Stimulated activated naive CD4-positive, alpha-beta T cell treated with Interleukin-2 at 50 U/mL for 16 hours (primary cell): Measurements from ENCODE around the gene DACH2.

Experiments used
- DNase-seq: peaks from one replicate; lab custom pipeline; 2025; lab: John Stamatoyannopoulos, UW

Gene DACH2

DNA sequence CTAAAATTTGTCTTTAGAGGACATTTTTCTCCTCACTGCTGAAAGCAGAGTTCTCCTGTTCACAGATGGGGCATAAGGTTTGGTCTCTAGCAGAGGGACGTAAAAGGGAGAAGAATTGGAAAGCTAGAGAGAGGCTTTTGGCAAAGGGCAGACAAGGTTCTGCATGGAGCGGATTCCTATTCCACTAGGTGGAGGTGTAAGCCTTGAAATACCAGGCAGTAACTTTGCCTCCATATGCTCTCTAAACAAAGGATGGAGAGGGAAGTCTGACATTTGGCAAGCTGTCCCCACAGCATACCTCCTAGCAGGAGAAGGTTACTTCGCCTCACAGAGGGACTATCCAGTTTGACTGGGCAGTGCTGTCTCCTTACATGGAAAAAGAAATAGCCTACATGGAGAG, 174.7 kb downstream of the DACH2 start:
- no peak for DNase-seq

DNA sequence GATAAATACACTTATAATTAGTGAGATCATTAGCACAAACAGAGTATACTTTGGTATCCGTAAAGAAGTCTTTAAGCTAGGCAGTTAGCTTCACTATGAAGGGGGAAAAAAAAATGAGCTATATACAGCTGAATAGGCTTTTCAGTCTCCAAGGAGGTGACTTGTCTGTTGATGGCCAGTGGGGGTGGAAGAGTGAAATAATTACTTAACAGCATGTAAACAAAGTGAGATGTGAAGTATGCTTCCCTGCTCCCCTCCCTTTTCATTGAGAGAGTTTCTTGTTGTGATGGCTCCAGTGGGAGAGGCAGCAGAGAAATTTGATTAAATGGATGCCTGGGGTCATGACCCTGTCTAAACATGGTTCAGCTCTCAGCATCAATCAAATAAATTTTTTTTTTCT, 180.9 kb downstream of the DACH2 start:
- no peak for DNase-seq

DNA sequence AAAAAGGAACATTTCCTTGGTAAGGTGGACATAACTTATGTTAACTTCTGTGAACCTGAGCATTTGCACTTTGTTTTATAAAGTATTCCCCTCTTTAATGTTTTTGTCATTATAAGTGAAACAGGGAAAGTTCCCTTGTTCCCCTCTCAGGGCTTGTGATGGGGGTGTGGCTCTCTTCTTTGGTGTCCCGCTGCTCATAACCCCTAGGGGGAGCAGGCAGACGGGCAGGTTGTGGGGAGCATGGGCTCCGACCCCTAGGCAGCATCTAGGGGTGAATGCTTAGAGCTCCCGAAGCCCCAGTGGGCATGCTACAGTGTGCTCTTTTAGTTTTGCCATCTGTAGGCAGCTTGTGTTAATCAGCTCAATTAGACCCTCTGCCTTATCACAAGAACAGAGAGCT, 200.4 kb downstream of the DACH2 start:
- no peak for DNase-seq

DNA sequence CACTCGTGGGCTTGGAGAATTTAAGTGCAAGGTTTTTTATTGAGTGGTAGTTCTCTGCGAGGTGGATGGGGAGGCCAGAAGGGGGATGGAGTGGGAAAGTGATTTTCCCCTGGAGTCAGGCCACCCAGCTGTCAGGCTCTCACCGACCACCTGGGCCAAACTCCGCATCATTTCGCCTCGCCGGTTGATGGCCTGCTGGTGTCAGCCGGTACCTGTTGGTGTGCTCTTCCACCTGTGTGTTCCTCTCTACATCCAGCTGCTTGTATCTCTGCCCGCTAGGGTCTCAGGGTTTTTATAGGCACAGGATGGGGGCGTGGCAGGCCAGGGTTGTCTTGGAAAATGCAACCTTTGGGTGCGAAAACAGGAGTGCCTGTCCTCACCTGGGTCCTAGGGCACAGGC, 200.9 kb downstream of the DACH2 start:
- no peak for DNase-seq

DNA sequence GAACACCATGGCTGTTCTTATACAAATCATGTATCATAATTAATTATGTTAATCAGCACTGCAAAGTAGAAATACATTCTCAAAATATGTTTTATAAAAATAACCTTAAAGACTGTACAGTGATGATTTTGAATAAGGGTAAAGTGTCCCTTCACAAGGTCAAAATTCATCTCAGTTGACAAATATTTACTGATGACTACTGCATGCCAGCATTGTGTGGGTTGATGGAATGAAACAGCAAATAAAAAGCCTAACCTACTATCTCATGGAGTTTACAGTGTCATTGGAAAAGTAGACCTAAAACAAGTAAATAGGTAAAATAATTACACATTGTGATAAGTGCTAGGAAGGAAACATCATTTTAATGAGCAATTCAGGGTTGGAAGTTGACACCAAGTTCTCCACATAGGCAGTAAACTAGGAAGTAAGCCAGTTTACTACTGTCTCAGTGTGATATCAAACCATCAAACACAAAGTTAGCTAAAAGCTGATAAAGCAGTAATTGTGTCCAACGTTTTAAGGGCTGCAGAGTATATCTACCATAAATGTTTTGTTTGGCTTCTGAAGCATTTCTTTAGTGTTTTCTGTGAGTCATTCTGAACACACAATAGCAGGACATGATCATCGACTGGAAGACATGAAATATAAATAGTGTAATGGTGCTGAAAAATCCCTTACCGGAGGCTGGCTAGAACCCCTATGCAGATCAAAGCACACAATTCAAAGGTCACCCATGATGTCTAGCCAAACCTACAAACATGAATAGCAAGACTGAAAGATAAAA, 221.8 kb downstream of the DACH2 start:
- no peak for DNase-seq

DNA sequence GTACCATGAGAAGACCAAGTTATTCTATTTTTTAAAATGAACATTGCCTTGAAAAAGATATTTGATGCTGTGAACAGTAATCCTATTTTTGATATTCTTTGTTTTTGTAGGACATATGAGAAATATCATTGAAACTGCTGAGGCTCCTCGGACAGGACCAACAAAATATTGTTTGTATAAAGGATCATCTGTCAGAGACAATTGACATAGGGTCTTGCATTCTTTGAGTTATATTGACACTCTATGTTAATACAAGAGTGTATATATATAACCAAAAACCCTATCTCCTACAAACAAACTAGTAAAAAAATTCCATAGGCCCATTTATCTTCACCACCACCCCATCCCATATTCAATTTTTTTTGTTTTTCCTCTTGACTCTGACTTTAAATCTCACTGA, 222.7 kb downstream of the DACH2 start:
- DNase-seq = no peak

DNA sequence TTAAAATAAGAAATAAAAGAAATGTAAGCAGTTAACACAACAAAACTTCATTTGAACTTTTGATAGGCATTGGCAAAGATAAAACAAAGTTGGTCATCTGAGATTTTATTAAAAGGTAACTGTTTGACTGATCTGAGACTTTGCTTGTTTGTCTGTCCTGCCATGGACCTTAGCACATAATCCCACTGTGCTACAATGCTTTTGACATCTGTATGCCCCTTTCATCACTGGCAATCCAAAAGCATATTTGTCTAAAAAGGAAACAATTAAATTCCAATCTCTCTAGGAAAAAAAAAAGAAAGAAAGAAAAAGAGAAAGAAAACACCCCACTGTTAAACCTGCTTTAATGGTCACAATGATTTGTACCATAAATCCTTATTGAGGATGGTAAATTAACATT, 231.0 kb downstream of the DACH2 start:
- no peak for DNase-seq

DNA sequence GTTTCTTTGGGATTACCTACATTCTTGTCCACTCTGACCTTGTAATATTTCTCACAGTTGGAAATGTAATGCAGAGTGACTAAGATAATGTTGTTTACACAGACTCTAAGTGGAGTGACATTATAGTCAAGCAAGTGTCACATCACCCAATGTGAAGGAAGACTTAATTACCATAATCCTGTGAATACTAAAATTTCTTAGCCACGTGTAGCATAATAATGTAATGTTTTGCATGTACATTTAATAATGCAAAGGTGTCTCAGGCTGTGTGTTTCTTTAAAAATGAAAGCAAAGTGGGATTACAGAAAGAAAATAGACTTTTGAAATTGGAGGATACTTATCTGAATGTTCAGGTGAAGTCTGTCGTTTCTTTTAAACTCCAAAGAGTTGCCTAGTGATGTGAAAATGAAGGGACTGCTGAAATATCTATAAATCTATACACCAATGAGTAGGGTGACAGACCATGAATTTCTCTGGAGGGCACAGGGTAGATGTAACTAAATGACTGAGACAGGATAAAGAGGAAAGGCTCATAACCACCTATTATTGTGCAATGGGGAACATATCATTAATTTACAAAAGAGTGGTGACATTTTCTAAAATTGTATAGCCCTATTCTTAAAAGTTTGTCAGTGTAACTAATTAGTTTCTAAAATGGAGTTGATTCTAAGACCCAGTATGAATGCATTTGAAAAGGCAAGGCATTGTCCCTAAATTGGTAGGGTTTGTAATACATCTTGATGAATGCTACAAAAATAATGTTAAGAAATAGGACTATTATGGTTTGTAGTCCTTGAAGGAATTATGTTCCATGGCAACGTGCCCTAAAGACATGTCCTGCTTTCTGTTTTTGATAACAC, 235.7 kb downstream of the DACH2 start:
- DNase-seq = no peak

DNA sequence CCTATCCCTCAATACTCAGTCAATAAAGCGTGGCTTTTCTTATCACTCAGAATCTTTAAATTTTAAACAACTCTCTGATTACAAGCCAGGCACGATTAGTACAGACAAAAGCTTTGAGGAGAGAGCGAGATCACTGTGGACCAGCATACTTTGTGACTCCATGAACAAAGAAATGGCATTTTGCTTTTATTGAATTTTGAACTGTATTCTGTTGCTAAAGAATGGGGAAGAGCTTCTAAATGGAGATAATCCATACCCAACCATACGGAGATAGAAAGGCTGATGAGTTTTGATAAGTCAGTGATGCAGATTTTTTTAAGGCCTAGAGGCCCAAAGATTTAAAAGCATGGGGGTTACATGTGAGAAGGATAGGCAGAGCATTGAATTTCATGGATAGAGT, 259.1 kb downstream of the DACH2 start:
- no peak for DNase-seq

DNA sequence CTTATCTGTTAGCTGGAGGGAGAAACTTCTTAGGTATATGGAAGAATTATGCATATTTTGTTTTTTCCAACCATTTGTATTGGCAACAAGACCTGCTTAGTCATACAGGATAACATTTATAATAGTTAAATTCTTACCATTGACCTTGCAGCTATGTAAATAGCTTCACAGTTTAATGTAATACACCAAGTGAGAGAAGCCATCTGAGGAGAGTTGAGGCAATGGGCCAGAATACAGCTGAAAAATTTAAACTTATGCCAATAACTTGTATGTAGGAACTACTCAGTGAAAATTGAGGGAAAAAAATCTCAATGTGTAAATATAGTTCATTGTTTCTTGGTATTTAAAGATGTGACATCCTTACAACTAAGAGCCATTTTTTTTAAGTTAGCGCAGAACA, 273.5 kb downstream of the DACH2 start:
- DNase-seq = no peak

DNA sequence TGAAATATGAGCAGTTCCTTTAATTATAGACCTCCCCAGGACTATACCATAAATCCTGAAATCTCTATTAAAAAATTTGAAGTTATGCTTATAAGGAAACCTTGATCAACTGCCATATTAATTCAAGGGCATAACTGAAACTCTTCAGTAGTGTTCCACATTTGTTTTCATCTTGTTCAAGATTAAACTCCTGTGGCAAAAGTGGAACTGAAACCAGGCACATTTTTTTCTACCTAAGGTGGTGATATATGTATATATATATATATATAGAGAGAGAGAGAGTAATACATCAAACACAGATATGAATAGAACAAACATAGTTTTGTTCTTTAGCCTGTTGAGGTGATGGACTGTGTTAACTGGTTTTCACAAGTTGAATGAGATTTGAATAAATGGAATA, 287.9 kb downstream of the DACH2 start:
- DNase-seq = no peak

DNA sequence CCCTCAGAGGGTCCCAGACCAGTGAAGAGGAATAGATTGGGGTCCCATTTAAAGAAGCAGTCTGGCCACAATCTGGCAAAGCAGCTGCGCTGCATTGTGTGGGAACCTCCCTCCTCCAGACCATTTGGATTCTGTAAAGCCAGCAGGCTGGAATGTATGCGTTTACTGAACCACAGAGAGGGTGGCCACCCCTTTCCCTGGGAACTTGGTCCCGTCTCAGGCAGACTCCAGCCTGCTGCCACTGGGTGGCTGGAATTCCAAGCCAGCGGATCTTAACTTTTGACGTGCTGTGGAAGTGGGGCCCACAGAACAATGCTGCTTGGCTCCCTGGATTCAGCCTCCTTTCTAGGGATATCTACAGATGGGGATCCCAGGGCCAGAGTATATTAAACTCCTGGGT, 307.2 kb downstream of the DACH2 start:
- DNase-seq = no peak

DNA sequence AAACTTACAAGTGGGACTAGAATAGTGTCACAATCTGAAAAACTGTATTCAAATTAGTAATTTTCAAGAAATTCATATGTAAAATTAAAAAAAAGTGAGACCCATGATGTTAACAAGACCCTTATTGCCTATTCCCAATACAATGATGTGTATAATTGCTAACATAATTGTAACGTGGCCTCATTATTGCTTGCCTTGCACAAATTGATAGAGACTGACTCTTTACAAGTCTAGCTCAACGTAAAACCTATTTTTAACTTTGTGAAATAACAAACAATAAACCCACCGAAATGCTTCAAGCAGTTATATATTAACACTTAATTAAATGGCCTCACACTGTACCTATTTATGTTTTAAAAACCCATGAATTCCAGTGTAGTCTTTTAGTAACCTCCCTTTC, 312.5 kb downstream of the DACH2 start:
- DNase-seq = no peak

DNA sequence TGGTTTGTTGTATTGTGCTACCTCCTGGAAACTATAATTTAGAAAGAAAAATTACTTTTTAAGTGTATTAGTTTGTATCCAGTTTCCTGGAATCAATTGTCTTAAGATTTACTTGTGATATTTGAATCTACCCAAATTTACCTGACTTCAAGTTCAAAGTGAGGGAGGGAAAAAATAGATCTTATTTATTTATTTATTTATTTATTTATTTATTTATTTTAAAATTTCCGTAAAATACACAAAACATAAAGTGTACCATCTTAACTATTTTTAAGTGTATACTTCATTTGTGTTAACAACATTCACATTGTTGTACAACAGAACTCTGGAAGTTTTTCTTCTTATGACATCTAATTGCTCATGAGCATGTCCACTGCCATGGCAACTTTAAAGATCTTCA, 356.0 kb downstream of the DACH2 start:
- DNase-seq = no peak

DNA sequence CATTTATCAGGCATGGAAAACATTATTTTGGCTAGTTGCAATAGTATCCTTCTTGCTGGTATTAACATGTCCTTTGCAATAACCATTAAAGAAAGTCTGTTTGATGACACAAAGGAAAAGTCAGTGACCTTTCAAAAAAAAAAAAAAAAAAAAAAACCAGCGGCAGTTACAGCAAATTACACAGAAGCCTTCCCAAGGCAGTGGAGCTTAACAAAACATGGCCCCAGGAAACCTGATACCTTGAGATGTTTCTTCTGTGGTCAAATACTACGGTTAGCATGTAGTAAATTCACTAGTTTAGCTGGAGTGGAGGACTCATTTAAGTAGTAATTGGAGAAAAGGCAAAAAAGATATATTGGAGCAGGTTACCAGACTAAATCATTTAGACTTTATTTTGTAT, 359.1 kb downstream of the DACH2 start:
- no peak for DNase-seq

DNA sequence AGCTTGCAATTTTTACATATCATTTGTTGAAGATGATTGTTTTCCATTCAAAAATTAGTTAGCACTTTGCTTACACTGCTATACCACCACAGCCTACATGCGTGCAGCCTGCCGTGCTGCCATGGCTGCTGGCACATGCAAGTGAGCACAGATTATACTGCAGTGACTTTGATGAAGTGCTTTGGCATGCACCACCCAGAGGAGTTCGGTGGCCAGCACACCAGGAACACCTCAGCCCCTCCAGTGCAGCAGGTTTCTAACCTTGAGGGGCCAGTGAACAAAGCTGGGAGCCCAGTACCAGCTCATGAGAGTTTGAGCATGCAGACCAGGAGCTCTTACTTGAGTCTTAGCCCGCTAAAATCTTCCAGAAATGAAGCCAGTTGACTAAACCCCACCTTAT, 431.5 kb downstream of the DACH2 start:
- no peak for DNase-seq

DNA sequence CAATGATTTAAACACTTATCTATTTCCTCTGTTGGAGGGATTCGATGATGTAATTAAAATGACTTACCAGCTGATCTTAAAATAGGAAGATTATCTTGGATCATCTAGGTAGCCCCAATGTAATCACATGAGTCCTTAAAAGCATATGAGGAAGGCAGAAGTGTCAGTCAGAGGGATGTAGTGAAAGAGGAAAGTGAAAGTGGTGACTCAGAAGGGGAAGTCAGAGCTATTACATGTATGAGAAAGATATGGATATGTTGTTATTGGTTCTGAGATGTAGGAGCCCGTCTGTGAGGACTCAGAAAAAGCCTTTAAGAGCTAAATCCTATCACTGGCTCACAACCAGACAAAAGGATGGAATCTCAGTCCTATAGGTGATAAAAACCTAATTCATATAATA, 456.4 kb downstream of the DACH2 start:
- no peak for DNase-seq

DNA sequence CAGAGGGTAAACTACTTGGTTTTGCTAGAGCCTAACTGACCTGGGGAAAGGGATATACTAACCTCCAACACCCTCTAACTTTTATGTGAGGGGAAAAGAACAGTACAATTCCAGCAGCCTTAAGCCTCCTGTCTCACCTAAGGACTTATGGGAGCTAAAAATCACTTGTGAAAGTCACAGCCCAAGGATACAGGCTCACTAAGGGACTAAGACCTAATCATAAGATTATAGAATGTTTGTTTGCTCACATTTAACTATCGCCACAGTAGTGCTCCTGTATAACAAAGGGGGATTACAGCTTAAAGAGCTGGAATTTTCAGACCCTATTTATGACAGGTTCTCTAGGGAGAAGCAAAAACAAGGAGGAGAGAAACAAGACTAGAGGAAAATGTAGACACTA, 548.7 kb downstream of the DACH2 start:
- DNase-seq = no peak

DNA sequence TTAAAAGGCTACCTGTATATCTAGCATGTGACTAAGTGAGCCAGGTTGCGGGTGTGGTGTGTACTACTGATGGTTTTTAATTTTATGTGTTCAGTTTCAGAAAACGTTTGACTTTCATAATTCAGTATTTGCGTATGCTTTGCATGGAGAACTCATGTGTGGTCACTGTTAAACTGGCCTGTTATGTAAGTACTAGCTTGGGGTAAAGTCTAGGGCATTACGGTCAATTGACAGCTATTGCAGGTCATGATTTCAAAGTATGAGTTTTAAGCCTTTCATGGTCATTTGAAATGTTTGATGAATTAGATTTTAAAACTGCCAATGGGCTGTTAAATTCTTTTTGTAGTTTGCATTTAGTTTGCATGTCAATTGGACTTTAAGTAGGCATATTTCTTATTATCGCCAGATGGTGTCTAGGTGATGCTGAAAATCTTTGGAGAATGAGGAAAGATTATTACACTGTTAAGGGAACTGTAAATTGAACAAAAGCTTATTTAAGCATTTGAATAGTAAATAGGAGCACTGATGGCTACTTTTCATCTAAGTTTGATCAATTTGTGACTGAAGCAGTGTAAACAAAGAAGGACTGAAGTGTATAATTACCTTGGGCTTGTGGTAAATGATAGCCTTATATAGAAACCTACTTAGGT, 563.4 kb downstream of the DACH2 start:
- DNase-seq = no peak

DNA sequence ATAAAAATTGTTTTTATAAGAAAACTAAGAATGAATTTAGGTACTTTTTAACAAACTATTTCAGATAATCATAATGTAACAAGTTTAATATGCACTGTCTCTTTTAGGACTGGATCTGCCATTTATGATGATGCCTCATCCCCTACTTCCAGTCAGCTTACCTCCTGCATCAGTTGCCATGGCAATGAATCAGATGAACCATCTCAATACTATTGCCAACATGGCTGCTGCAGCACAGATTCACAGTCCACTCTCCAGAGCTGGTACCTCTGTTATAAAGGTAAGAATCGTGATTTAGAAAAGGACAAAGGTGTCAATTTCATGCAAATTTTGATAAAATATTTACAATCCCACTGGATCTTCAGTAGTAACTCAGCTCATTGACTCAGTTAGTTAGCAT, 566.2 kb downstream of the DACH2 start:
- DNase-seq = no peak

DNA sequence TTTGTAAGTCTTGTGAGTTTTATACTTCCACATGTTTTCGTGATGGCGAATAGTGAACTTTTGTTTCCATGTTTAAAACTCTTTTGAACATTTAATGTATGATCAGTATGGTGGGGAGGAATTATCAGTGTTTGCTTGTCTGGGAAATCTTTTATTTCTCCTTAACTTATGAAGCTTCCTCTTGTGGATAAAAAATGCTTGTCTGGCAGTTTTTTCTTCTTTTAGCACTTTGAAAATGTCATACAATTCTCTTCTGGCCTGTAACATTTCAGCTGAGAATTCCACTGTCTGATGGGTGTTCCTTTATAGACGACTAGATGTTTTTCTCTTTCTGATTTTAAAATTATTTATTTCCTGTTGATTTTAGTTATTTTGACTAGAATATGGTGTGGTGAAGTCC, 576.0 kb downstream of the DACH2 start:
- no peak for DNase-seq

DNA sequence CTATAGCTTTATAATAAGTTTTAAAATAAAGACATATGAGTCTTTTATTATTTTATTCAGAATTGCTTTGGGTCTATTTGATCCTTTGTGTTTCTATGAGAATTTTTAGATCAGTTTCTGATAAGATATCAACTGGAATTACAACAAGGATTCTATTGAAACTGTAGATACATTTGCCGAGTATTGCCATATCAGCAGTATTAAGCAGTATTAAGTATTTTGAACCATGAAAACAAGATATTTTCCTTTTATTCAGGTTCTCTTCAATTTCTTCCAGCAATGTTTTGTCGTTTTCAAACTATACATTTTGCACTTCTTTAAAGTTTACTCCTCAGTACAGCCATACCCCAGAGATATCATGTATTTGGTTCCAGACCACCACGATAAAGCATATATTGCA, 598.8 kb downstream of the DACH2 start:
- DNase-seq = no peak

DNA sequence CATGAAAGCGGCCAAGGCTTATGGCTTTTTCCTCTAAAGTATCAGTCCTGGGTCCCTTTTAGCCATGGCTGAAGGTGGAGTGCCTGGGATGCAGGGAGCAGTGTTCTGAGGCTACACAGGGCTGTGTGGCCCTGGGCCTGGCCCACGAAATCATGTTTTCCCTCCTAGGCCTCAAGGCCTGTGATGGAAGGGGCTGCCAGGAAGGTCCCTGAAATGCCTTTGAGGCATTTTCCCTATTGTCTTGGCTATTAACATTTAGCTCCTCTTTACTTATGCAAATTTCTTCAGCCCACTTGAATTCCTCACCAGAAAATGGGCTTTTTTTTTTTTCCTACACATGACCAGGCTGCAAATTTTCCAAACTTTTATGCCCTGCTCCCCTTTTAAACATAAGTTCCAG, 657.0 kb downstream of the DACH2 start:
- DNase-seq = no peak
